NCI-H82 treated with DMSO at 0.1 percent for 48 hours (cell line): ENCODE data around the gene BPGM.

Experiments used
- DNase-seq: peaks from one replicate; lab custom pipeline; 2025; ENCODE audit not compliant: unreplicated experiment; lab: John Stamatoyannopoulos, UW

Gene BPGM

GRCh38 chr7:134718211-134718875 is 71.7 kb downstream of the BPGM start:
- no peak for DNase-seq

GRCh38 chr7:134720091-134720935 is 73.7 kb downstream of the BPGM start:
- no peak for DNase-seq

- DNase-seq = no peak
Measured at GRCh38 chr7:134721171-134721570, 74.5 kb downstream of the BPGM start.

GRCh38 chr7:134722786-134723322 is 76.2 kb downstream of the BPGM start:
- DNase-seq = no peak

GRCh38 chr7:134723892-134724291 is 77.2 kb downstream of the BPGM start:
- DNase-seq = no peak

- no peak for DNase-seq
Measured at GRCh38 chr7:134724606-134725005, 78.0 kb downstream of the BPGM start.

DNA sequence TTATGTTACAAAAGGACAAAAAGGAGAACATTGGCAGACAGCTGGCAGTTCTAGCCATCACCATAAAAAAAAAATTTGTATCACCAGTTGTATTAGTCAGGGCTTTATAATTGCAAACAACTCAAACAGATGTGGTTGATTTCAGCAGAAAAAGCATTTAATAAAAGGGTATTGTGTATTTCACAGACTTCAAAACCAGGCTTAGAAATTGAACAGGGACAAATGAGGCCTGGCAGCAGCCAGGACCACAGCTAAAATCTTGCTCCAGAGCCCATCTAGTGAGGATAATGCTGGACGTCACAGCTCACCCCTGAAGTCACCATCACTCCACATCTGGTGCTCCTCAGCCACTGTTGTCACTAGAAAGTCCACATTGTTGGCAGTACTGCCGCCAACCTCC is 79.9 kb downstream of the BPGM start:
- no peak for DNase-seq

DNA sequence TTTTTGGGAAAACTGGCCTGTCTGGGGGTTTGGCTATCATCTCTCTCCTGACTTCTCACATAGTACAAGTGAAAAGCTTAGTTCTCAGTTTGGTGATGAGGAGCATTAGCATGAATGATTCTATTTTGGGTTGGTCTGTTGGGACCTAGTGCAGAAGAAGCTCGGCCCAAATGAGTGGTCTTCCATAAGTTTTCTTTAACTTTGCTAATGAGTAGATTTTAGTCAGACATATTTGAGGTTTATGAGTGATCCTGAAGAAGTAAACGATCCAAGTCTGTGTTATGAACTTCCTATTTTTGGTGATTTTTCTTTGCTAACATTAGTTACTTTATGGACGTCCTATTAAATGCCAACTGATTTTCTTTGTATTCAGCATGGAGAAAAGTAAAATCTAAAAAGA is 81.1 kb downstream of the BPGM start:
- no peak for DNase-seq
